GM18526 (cell line): ENCODE data around the gene SELL.

Experiments
- POLR2A ChIP-seq: IDR thresholded peaks from 3 replicates; pipeline ENCODE4 v1.6.1; 2011; ENCODE audit not compliant: insufficient read length; ENCODE audit errors: extremely low read depth

Gene SELL

GRCh38 chr1:169723763-169724162 lies 12.3 kb upstream of the SELL start:
- no peak for TF ChIP-seq POLR2A

GRCh38 chr1:169722779-169723178 lies 11.4 kb upstream of the SELL start:
- no peak for TF ChIP-seq POLR2A

- TF ChIP-seq POLR2A: no peak
These were observed 850 bp upstream of the SELL start for GRCh38 chr1:169712309-169712631.

GRCh38 chr1:169708647-169709046 lies 2.8 kb downstream of the SELL start:
- TF ChIP-seq POLR2A: no peak

GRCh38 chr1:169707912-169708604 lies 3.4 kb downstream of the SELL start:
- TF ChIP-seq POLR2A: no peak

- no peak for TF ChIP-seq POLR2A
These were observed 6.6 kb downstream of the SELL start for GRCh38 chr1:169704797-169705196.

- no peak for TF ChIP-seq POLR2A
These were observed 10.0 kb downstream of the SELL start for GRCh38 chr1:169701261-169702005.

- TF ChIP-seq POLR2A: no peak
These were observed 11.7 kb downstream of the SELL start for GRCh38 chr1:169699707-169700106.

GRCh38 chr1:169698976-169699375 lies 12.4 kb downstream of the SELL start:
- no peak for TF ChIP-seq POLR2A

- TF ChIP-seq POLR2A: no peak
These were observed 13.7 kb downstream of the SELL start for GRCh38 chr1:169697755-169698154.

GRCh38 chr1:169696273-169697100 lies 14.9 kb downstream of the SELL start:
- no peak for TF ChIP-seq POLR2A

GRCh38 chr1:169694304-169695075 lies 16.9 kb downstream of the SELL start:
- no peak for TF ChIP-seq POLR2A

GRCh38 chr1:169692756-169693460 lies 18.5 kb downstream of the SELL start:
- no peak for TF ChIP-seq POLR2A

- no peak for TF ChIP-seq POLR2A
These were observed 20.9 kb downstream of the SELL start for GRCh38 chr1:169690489-169690888.

GRCh38 chr1:169689395-169689794 lies 22.0 kb downstream of the SELL start:
- TF ChIP-seq POLR2A: no peak
